ENCODE results near the gene CTNND2.

- TF ChIP-seq POLR2A (IDR thresholded peaks at IDR 0.05) (no peak), CTCF (IDR thresholded peaks at IDR 0.05) (no peak)
Measured at GRCh38 chr5:11400316-11400715, 503.9 kb downstream of the CTNND2 start.

Measured in Peyer's patch (tissue), 4 donors.